Fibroblast of skin of right quadriceps (primary cell): Measurements from ENCODE around the gene COQ7.

Experiments
- DNase-seq: peaks from one replicate; pipeline ENCODE4 v3.0.0-alpha.2; 2013

The COQ7 gene

GRCh38 chr16:19067349-19068236, at the start of gene COQ7:
Gene COQ7, plus strand, starts transcription at chr16:19067614. Its CDS starts 51 bp downstream, at chr16:19067665.
- DNase-seq: peak; percentile 100

DNA sequence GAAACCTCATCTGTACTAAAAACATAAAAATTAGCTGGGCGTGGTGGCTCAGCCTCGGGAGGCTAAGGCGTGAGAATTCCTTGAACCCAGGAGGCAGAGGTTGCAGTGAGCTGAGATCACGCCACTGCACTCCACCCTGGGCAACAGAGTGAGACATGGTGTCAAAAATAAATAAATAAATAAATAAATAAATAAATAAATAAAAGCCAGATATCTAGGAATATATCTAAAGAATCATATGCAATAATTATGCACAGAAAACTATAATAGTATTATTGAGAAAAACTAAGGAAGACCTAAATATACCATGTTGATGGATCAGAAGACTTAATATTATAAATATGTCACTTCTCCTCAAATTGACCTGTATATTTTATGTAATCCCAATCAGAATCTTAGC, 46.7 kb upstream of the COQ7 start:
- DNase-seq: no peak

- no peak for DNase-seq
Measured at GRCh38 chr16:19021747-19022146, 45.7 kb upstream of the COQ7 start.

DNA sequence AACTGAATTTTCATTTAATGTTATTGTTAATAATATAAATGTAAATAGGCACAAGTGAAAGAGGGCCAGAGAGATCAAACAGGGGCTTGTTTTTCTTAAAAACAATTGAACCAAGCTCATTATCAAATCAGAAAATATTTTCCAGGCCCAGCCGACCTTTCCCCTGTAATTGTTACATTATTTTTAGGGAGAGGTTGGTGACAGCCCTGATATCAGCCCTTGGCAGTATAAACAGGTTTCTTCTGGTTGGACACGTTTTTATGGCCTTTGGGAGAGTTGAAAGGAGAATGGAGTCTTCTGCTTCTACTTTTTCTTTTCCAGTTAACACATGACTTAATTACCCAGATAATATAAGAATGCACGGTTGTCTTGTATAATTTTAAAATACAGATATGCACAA, 40.0 kb upstream of the COQ7 start:
- no peak for DNase-seq

DNA sequence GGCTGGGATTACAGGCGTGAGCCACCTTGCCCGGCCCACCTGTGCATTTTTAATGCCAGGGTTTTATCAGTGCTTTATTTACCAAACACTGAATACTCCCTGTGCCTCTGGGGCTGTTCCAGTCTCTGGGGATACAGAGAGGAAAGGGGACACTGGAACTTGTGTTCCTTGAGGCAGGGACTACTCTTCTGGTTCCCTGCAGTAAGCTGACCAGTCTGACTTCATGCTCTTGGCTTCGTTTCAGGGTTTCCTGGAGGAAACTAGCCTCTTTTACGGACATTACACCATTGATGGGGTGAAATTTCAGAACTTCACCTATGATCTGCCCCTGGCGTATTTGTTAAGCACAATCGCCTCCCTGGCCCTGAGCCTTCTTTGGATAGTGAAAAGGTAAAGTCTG, 37.4 kb upstream of the COQ7 start:
- no peak for DNase-seq

DNA sequence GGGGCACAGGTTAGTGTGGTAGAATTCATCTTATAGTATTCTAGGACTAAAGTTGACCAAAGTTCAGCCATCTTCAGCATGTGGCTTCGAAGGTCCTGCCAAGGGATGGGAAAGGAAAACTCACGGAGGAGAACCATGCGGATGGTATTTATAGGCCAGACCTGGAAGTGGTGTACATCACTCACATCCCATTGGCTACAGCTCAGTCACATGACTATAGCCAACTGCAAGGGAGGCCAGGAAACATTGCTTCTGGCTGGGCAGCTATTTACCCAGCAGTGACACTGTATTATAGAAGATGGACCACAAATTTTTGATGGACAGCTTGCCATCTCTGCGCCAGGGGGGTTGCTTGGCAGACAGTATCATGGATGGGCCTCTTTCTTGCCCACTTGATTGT, 35.7 kb upstream of the COQ7 start:
- no peak for DNase-seq

DNA sequence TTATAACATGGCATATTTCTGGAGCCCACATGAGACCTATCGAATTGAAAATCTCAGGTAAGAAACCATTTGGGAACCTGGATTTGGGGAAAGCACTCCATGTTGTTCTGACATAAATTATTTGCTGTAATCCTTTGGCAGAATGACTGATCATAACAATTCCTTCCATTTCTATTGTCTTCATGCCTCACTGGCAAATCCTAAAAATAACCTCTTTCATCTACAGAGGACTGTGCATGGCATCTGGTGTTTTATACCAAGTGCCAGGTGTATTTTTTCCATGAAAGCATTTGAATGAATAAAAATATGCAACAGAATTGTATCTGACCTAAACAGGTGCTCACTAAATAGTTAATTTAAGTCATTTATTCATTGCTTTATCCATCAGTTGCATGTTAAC, 33.7 kb upstream of the COQ7 start:
- no peak for DNase-seq

DNA sequence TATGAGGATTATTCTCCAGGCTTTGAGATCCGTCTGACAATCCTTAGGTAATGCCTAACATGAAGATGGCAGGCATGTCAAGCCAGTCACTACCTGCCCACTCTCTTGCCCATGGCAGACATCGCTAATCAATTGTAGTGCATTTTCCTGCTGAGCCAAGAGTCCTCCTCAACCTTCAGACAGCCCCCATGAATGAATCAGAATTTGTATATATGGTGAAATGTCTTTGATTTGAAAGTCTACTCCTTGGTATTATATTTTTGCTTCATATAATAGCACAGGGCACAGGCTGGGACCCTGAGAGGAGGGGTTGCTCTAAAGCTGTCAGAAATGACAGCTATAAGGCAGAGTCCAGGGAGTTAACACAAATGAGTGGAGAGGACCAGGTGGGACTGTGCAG, 27.0 kb upstream of the COQ7 start:
- no peak for DNase-seq

DNA sequence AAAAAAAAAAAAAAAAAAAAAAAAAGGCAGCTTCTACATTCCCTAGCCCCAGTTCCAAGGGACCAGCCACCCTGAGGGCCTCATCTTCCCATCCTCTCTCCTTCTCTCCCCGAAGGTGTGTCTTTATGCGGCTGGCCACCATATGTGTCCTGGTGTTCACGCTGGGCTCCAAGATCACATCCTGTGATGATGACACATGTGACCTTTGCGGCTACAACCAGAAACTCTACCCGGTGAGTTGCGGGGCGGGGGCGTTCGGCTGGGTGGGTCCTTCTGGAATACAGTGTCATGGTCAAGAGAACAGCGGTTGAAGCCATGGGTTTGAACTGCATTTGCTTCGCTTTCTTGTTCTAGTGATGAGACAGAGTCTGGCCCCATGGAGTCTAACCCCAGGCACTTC, 22.6 kb upstream of the COQ7 start:
- no peak for DNase-seq

- no peak for DNase-seq
Measured at GRCh38 chr16:19046062-19046461, 21.4 kb upstream of the COQ7 start.

DNA sequence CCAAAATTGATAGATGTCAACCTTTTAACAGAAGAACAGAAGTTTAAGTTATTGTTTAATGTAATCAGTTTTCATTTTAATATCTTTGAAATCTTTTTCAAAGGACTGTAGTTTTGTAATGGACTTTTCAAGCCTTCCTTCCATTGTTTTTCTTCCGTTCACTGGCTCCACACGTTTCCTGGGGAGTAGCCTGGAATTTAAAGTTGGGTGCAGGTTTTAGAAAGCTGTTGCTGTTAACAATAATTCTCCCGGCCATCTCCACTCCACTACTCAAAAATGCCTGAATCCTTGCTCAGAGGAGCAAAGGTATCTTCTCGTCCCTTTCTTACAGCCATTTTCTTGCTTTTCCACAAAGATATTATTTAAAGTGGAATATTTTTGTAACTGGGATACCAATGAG, 4.7 kb upstream of the COQ7 start:
- no peak for DNase-seq

DNA sequence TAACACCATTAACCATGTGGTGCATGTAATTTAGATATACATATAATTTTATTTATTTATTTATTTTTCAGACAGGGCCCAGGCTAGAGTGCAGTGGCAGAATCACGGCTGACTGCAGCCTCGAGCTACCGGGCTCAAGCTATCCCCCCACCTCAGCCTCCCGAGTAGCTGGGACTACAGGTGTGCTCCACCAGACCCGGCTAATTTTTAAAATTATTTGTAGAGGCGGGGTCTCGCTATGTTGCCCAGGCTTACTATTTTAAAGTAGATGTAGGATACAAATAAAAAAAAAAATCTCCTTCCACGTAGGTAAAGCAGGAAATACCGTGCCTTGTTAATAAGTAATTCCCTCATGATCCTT, 446 bp upstream of the COQ7 start:
- no peak for DNase-seq

GRCh38 chr16:19068237-19068815, 912 bp downstream of the COQ7 start:
- no peak for DNase-seq

DNA sequence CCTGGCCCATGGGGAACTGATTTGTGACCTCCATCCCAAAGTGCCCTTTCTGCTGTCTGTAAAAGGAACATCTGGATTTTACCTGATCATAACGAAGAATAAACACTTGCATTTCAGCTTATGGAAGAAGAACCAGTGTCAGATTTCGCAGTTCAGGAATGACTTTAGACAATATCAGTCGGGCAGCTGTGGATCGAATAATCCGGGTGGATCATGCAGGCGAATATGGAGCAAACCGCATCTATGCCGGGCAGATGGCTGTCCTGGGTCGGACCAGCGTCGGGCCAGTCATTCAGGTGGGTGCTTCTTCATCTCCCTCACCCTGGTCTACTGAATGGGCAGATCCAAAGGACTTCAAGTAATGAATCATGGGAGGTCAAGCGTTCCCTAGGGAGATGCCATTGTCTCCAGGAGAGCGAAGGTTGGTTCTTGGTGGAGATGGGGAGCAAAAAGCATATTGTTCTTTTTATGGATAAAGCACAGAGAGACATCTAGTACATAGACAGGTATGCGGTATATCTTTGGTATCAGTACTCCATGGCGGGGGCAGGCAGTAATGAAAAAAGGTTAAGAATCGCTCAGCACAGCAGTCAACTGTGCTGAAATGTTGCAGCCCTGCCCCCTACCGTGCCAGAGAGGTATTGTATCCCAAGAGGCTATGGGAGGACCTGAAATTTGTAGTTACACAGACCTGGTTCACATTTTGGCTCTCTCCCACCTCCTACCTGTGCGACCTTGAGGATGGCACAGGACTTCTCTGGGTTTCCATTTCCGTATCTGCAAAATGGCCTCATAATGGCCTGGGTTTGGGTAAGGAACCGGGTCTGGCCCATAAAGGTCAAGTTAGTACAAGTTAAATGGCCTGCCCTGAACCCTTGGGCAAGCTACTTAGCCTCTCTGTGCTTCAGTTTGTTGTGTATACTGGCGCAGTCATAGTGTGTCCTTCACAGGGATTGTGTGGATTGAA, 4.7 kb downstream of the COQ7 start:
- DNase-seq: peak; percentile 37

GRCh38 chr16:19073344-19073743, 5.9 kb downstream of the COQ7 start:
- no peak for DNase-seq

DNA sequence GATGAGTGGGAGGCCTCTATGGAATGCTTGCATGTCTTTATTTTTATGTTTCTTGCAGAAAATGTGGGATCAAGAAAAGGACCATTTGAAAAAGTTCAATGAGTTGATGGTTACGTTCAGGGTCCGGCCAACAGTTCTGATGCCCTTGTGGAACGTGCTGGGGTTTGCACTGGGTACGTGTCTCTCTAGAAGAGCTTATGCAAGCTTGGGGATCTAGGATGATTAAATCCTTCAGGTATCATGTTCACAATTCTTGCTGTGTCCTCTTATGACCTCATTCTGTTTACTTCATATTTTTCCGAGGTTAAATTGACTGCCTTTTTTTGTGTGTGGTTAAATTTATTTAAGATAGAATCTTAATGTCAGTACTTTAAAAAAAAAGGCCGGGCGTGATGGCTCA, 6.4 kb downstream of the COQ7 start:
- DNase-seq: no peak

DNA sequence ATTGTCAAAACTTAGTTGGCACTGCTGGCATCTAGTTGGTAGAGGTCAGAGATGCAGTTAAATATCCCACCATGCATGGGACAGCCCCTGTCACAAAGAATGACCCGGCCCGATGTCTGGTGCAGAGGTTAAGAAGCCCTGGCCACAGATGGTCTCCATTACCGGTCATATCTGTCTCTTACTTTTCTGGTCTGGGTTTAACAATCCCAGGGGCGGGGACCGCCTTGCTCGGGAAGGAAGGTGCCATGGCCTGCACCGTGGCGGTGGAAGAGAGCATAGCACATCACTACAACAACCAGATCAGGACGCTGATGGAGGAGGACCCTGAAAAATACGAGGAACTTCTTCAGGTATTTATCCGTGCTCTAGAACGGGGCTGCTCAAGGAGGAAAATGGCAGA, 8.1 kb downstream of the COQ7 start:
- DNase-seq: no peak

DNA sequence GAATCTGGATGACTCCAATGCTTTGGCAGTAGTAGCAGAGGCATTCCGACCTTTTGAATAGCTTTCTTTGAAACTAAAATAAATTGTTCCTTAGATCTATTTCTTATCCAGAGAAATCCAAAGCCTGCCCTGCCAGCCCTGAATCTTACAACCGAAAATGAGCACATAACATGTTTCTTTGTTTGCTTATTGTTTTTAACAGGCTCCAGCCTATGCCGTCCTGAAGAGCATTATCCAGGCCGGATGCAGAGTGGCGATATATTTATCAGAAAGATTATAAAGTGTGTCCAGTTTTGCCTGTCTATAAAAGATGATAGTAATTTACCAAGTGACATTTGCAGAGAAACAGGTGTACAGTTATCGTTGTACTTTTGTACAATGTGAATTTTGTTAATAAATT, 10.5 kb downstream of the COQ7 start:
- DNase-seq: no peak

DNA sequence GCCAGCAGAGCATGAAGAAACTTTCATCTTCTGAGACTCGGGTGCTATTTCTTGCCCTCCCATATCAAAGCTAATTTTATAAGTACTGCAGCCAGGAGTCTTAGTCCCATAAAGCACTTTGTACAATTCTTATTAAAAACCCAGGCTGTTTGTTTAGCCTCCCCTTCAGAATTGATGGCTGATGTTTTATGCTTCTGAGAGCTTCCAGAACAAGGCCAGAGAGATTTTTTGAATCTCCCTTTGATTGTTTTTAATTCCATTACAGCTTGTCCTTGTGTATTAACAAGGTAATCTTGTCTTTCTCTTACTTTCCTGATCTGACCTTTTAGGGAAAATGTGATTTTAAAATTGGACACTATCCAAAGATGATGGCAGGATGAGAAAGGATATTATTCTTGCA, 16.3 kb downstream of the COQ7 start:
- DNase-seq: no peak

GRCh38 chr16:19084139-19084538, 16.7 kb downstream of the COQ7 start:
- no peak for DNase-seq

DNA sequence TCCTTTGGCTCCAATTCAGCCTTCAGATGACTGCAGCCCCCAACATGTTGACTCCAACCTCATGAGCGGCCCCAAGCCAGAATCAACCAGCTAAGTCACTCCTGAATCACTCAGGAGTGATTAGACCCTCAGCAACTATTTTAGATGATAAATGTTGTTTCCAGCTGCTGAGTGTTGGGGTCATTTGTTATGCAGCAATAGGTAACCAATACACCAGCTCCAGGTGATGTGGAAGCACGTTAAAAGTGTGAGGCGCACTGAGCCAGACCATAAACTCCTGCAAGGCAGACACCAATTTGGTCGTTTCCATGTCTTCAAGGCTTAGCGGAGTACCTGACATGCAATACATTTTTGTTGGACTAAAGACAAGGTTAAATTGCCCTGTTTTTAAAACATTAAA, 17.5 kb downstream of the COQ7 start:
- DNase-seq: no peak

GRCh38 chr16:19085679-19086200, 18.3 kb downstream of the COQ7 start:
- DNase-seq: no peak
